ENCODE data around the gene KCTD16.

GRCh38 chr5:144457160-144457559, 286.5 kb downstream of the KCTD16 start:
- TF ChIP-seq CTCF (conservative IDR thresholded peaks at IDR 0.05; ENCODE audit: low read length) (no peak), EZH2phosphoT487 (IDR thresholded peaks at IDR 0.05; ENCODE audit: borderline replicate concordance, low read depth, low read length) (no peak)

Data from OCI-LY7 (cell line).